Activated T-cell treated with anti-CD3 and anti-CD28 coated beads for 24 hours (primary cell): ENCODE measurements around the gene SRPX.

ENCODE experiments used
- DNase-seq: peaks from one replicate; pipeline ENCODE4 v3.0.0-alpha.2; 2020; ENCODE audit warnings: low read depth

SRPX gene

GRCh38 chrX:38206542-38206941 is 14.1 kb downstream of the SRPX start:
- no peak for DNase-seq

GRCh38 chrX:38206036-38206435 is 14.6 kb downstream of the SRPX start:
- no peak for DNase-seq

DNA sequence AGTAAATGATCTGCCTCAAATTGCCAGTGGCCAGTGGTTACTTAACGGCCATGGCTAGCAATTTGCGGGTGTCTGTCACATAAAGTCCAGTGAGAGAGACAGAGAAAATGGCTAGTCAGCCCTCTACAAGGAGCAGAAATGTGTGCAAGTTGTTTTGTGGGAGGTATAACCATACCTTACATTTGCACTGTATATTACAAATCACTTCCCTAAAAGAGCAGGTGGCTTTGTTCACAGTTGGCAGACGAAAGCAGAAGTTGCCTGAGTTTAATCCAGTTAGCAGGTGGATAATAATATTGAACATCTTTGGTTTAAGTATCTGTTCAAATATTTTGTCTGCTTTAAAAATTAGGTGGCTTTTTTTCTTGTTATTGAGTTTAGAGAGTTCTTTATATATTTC is 15.6 kb downstream of the SRPX start:
- DNase-seq, result no peak

DNA sequence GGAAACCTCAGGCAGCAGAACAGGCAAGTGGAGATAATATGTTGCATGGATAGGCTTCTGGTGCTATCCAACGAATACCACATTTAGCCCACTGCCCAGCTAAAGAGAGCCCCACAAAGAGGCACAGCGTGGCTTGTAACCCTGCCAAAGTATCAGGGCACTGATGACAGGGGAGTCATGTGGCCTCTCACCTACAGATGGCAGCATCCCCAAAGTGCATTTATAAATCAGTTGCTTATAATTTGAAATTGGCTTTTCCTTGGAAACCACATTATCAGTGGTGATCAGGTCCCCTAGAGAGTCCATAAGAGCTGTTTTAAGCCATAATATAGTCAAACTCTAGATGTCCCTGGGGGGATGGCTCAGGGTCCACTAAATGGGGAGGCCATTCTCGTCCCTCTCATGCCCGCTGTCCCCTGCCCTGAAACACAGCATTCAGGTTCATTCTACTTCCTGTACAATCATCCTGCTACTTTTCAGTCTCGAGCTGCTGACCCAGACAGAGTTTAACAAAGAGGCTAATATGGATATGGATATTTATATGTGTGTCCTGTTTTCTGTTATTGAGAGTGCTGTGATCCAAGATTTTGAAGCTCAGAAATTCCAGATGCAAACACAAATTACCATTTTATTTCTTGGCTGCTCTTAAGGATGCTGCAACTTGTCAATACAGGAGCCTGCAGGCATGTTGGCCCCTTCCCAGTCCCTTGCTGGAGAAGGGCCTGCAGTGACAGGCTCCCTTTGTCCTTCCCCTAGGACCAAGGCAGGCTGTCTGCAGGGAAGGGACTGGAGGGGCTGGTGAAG is 28.5 kb downstream of the SRPX start:
- no peak for DNase-seq

GRCh38 chrX:38189431-38190250 is 31.0 kb downstream of the SRPX start:
- no peak for DNase-seq

- DNase-seq, result no peak
These were observed 37.1 kb downstream of the SRPX start for GRCh38 chrX:38183596-38183995.

GRCh38 chrX:38181357-38181756 is 39.3 kb downstream of the SRPX start:
- DNase-seq, result no peak

GRCh38 chrX:38178396-38178795 is 42.3 kb downstream of the SRPX start:
- DNase-seq, result no peak

GRCh38 chrX:38175139-38175538 is 45.5 kb downstream of the SRPX start:
- no peak for DNase-seq

DNA sequence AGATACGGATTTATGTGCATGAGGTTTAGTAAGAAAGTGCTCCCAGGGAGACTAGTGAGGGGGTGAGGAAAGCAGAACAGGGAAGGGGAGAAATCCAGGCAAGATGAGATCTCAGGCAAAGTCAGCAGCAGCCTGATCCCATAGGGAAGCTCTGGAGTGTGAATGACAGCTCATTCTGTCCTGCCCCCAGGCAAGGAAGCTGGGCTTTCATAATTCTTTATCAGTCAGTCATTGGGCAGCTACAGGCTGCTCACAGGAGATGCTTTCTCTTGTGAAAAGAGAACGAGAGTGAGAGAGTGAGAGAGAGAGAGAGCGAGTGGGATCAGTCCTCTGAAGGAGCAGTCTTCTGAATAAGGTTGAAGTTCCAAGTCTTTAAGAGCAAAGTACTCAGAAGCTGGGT is 48.1 kb downstream of the SRPX start:
- DNase-seq, result no peak

- DNase-seq, result no peak
These were observed 50.1 kb downstream of the SRPX start for GRCh38 chrX:38170556-38170955.

- DNase-seq, result peak; percentile 0
These were observed 54.1 kb downstream of the SRPX start for GRCh38 chrX:38166478-38167083.

GRCh38 chrX:38165023-38165422 is 55.6 kb downstream of the SRPX start:
- no peak for DNase-seq

DNA sequence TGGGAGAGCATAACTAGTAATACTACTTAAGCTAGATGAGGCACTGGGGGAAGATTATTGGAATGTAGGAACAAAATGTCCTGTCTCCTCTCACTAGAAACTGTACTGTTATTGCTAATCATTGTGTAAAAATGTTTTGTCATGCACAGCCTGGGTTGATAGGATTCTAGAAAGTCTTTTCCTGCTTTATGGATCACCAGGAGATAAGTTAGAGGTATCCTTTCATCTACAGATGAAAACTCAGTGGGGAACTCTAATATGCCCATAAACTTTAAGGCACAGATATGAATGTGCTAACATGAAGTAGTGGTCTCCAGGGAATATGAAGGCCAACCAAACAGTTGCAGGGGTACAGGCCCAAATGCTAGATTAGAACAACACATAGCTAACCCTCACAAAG is 57.5 kb downstream of the SRPX start:
- DNase-seq, result no peak

GRCh38 chrX:38156838-38157237 is 63.8 kb downstream of the SRPX start:
- DNase-seq, result no peak

DNA sequence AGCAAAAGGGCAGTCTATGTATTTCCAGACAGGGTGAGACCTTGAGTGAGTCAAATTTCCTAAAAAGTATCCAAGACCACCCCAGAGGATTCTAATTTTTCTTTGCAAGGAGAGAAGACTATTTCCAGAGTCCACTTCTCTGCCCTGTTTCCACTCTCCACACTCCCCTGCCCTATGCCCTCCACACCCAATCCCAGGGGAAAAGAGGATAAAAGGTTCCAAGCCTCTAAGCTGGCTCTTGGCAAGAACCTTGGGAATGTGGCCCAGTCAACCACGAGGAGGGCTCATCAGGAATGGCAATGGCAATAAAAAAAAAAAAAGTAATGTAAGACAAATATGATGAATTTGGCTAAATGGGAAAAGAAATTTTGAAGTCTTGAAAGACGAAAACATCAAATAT is 65.9 kb downstream of the SRPX start:
- DNase-seq, result no peak

- no peak for DNase-seq
These were observed 66.3 kb downstream of the SRPX start for GRCh38 chrX:38154340-38154739.

GRCh38 chrX:38151441-38151840 is 69.2 kb downstream of the SRPX start:
- no peak for DNase-seq

- DNase-seq, result no peak
These were observed 69.7 kb downstream of the SRPX start for GRCh38 chrX:38150993-38151392.

GRCh38 chrX:38149016-38149415 is 71.7 kb downstream of the SRPX start:
- DNase-seq, result no peak

DNA sequence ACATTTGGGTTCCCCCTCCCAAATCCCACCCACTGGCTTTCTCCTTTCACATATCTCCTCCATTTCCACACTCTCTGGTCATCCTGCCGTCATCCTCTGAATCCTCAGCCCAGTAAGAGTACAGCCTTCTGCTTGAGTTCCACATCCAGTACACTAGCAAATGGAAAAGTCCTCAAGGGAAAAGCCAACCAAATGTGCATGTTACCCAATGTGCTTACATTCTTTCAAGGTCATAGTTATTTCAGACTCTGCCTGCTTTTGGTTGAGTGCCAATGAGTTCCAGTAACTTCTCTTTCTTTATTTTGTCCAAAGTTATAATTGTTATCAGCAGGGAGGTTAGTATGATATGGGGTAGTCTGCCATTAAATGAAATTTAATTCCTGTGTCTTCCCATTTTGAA is 78.1 kb downstream of the SRPX start:
- DNase-seq, result no peak

DNA sequence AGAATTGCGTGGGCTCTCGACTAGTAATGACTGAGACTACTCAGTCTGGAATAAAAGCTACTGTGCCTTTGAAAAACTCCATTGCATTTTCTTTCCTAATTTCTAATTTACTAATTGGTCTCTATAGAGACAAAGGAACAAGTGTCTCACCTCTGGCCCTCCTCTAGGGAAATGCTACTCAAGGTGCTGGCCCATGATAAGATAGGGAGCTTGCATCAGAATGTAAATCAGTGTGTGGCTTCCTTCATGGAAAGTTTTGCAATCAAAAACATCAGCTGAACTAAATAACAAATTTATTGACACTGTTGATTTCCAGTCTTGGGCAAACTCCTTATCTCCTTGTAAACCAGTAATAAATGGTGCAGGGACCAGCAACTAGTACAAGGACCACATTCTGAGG is 81.8 kb downstream of the SRPX start:
- DNase-seq, result no peak
